ENCODE measurements around the gene SLITRK3.

SLITRK3 gene

DNA sequence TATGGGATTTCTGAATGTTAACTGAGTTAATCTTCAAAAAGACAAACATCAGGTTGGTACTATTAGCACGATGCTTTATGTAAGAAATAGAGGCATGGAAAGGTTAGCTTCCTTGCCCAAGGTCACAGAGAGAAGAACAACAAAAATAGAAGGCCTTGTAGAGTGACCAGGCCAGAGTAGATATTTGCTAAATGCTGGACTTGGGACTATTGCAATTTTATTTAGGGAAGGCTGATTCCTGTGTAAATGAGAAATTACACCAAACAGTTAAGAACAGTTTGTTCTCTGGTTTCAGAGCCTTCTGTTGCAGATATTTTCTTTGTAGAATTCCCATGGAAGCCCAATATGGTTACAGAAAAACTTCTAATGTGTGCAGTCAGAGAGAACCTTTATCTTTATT is 16.4 kb upstream of the SLITRK3 start:
- in situ Hi-C loops (cut with HindIII; ENCODE audit: low sequenced_read_pairs), result no loop called here
- TF ChIP-seq, protein P1, sequence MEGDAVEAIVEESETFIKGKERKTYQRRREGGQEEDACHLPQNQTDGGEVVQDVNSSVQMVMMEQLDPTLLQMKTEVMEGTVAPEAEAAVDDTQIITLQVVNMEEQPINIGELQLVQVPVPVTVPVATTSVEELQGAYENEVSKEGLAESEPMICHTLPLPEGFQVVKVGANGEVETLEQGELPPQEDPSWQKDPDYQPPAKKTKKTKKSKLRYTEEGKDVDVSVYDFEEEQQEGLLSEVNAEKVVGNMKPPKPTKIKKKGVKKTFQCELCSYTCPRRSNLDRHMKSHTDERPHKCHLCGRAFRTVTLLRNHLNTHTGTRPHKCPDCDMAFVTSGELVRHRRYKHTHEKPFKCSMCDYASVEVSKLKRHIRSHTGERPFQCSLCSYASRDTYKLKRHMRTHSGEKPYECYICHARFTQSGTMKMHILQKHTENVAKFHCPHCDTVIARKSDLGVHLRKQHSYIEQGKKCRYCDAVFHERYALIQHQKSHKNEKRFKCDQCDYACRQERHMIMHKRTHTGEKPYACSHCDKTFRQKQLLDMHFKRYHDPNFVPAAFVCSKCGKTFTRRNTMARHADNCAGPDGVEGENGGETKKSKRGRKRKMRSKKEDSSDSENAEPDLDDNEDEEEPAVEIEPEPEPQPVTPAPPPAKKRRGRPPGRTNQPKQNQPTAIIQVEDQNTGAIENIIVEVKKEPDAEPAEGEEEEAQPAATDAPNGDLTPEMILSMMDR (IDR thresholded peaks at IDR 0.05; ENCODE audit: low read depth, low read length, missing control alignments), result no peak
- H3K4me3 ChIP-seq (ENCODE audit: low read depth, low read length), result no peak overlapping the region
- no peak for DNase-seq (ENCODE audit: low read depth)

DNA sequence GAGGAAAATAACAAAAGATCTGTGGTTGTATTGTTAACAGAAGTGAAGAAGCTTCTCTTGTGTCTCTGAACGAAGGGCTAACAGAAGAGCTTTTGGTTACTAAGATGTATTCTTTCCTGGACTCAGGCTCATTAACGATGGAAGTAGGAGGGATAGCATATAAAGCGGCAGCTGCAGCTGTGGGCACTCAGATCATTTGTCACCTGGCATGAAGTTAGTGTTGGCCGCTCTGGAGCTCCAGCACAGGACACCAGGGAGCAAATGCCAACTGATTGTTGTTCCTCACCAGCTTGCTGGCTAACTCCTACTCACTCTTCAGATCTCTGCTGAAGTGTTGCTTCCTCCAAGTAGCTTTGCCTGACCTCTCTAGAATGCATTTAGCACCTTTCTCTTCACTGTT is 15.5 kb upstream of the SLITRK3 start:
- in situ Hi-C loops (cut with HindIII; ENCODE audit: low sequenced_read_pairs), result no loop called here
- TF ChIP-seq, protein P1 (IDR thresholded peaks at IDR 0.05; ENCODE audit: low read depth, low read length, missing control alignments), result no peak
- DNase-seq (ENCODE audit: low read depth), result no peak

DNA sequence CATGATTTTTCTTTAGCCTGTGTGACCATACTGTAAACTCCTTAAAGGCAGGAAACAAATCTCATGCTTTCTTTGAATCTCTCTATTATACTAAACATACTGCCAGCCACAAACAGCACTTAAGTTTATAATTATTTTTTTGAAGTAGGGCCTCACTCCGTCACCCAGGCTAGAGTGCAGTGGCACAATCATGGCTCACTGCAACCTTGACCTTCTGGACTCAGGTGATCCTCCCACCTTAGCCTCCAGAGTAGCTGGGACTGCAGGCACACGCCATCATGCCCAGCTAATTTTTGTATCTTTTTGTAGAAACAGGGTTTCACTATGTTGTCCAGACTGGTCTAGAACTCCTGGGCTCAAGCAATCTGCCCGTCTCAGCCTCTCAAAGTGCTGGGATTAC is 14.5 kb upstream of the SLITRK3 start:
- TF ChIP-seq, protein P1 (IDR thresholded peaks at IDR 0.05; ENCODE audit: low read depth, low read length, missing control alignments), result no peak
- in situ Hi-C loops (cut with HindIII; ENCODE audit: low sequenced_read_pairs), result no loop called here
- H3K4me3 ChIP-seq (ENCODE audit: low read depth, low read length), result no peak overlapping the region
- no peak for DNase-seq (ENCODE audit: low read depth)

More for the DNA sequence above, 15.5 kb upstream of the SLITRK3 start:
- H3K4me3 ChIP-seq (ENCODE audit: low read depth, low read length), result no peak overlapping the region

DNA sequence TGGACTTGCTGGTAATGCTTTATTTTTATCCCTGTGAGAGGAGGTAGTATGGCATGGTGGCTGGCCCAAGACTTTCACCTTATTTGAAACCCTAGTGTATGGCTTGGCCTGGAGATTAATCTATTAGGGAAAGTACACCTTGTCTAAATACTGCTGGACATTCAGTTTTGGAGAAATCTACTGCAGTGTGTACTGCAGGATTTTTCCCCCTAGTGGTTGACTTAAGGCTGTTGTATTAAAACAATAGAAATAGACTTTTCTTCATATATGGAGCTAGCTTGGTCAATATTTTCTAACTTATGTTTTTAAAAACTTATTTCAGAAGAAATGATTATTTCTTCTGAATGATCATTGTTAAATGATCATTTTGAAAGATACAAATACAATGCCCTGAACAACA is 13.9 kb upstream of the SLITRK3 start:
- H3K4me3 ChIP-seq (ENCODE audit: low read depth, low read length), result no peak overlapping the region
- no peak for DNase-seq (ENCODE audit: low read depth)
- TF ChIP-seq, protein P1 (IDR thresholded peaks at IDR 0.05; ENCODE audit: low read depth, low read length, missing control alignments), result peak; percentile 48
- in situ Hi-C loops (cut with HindIII; ENCODE audit: low sequenced_read_pairs), result no loop called here

DNA sequence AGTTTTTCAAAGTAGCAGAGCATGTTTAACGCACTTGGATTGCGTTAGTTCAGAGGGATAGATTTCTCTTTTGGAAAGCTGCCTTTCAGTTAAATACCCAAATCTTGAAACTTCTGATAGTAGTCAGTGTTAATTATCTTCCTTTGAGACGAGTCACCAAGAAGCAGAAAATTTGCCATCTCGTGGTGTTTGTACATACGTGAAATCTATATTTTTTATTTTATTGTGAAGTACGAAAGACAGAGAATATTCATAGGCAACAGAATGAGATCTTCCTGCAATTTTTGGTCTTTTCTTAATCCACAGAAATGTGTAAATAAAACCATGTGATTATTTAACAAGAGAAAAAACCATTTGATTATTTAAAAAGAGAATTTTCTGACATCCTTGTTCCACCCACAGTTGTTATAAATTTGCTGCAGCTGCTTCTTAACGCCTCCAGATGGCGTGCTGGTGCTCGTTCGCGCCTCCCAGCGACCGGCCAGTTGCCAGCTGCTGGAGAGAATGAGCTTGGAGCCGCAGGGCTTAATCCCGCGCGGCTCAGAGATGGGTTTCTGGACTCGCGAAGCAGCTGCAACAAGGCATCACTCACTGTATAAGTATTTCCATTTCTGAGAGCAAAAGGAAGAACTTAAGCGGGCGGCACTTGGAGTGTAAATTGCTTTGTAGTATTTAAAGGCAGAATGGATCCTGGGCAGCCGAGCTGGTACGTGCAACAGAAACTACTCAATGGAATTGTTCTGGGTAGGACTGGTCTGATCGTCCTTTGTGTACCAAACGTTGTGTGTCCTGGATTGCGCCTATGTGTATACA is 10.5 kb upstream of the SLITRK3 start:
- peak overlapping the region; percentile 42 for H3K4me3 ChIP-seq (ENCODE audit: low read depth, low read length)
- in situ Hi-C loops (cut with HindIII; ENCODE audit: low sequenced_read_pairs), result no loop called here
- DNase-seq (ENCODE audit: low read depth), result peak; percentile 72
- TF ChIP-seq, protein P1 (IDR thresholded peaks at IDR 0.05; ENCODE audit: low read depth, low read length, missing control alignments), result peak; percentile 98

DNA sequence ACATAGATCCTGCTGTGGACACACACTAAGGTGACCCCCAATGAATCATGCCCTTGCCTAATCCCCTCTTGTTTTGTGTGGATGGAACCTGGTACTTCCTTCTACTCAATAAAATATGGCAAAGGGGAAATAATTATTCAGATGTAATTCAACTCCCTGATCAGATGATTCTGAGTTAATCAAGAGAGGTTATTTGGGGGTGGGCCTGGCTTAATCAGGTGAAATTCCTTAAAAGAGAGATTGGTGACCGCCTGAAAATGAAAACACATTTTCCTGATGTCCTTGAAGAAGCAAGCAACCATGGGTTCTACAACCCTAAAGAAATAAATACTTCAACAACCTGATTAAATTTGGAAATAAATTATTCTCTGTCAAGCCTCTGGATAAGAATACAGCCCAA is 8.3 kb upstream of the SLITRK3 start:
- TF ChIP-seq, protein P1 (IDR thresholded peaks at IDR 0.05; ENCODE audit: low read depth, low read length, missing control alignments), result no peak
- H3K4me3 ChIP-seq (ENCODE audit: low read depth, low read length), result no peak overlapping the region
- DNase-seq (ENCODE audit: low read depth), result no peak
- in situ Hi-C loops (cut with HindIII; ENCODE audit: low sequenced_read_pairs), result no loop called here

Data from astrocyte of the cerebellum (primary cell).